ENCODE measurements around the gene TRMT13. TPM values are rescaled to one million over a fixed set of nuclear protein-coding genes. Genes with fewer than 3 reads are reported as not detected.

TRMT13 gene
- total and polyA plus RNA-seq, 2 of the 13 experiments (the other 11 are each of a cell fraction or from before 2014, with no cell fraction given): 10.0 to 12.4 TPM

DNA sequence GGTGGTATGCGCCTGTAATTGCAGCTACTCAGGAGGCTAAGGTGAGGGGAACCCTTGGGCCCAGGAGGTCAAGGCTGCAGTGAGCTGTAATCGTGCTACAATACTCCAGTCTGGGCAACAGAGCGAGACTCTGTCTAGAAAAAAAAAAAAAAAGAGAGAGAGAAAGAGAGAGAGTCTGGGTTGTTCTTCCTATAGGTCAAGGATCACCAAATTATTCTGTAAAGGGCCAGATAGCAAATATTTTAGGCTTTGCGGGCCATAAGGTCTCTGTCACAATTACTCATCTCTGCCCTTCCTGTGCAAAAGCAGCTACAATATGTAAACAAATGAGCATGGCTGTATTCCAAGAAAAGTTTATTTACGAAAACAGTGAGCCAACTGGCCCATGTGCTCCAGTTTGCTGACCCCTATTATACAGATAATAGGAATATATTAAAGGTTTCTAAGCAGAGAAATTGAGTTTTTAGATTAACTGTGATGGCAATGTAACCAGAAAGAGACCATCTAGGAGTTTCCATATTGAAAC lies 2.3 kb upstream of the TRMT13 start (continued):
- TF ChIP-seq NPAS2 (CRISPR knock-in tag; IDR thresholded peaks at IDR 0.05; ENCODE audit: borderline replicate concordance): no peak
- TF ChIP-seq GABPB1 (CRISPR knock-in tag; IDR thresholded peaks at IDR 0.05): peak; percentile 37; the same call in 1 of the 2 replicates
- no peak for TF ChIP-seq ARID2 (CRISPR knock-in tag; IDR thresholded peaks at IDR 0.05; ENCODE audit: borderline replicate concordance)
- TF ChIP-seq HHEX (CRISPR knock-in tag; IDR thresholded peaks at IDR 0.05): peak; percentile 79
- TF ChIP-seq DNMT3B (CRISPR knock-in tag; conservative IDR thresholded peaks at IDR 0.05): no peak
- TF ChIP-seq ZNF30 (CRISPR knock-in tag; IDR thresholded peaks at IDR 0.05): no peak
- no peak for TF ChIP-seq TCF7 (IDR thresholded peaks at IDR 0.05; ENCODE audit: low read depth)
- TF ChIP-seq, protein P1, sequence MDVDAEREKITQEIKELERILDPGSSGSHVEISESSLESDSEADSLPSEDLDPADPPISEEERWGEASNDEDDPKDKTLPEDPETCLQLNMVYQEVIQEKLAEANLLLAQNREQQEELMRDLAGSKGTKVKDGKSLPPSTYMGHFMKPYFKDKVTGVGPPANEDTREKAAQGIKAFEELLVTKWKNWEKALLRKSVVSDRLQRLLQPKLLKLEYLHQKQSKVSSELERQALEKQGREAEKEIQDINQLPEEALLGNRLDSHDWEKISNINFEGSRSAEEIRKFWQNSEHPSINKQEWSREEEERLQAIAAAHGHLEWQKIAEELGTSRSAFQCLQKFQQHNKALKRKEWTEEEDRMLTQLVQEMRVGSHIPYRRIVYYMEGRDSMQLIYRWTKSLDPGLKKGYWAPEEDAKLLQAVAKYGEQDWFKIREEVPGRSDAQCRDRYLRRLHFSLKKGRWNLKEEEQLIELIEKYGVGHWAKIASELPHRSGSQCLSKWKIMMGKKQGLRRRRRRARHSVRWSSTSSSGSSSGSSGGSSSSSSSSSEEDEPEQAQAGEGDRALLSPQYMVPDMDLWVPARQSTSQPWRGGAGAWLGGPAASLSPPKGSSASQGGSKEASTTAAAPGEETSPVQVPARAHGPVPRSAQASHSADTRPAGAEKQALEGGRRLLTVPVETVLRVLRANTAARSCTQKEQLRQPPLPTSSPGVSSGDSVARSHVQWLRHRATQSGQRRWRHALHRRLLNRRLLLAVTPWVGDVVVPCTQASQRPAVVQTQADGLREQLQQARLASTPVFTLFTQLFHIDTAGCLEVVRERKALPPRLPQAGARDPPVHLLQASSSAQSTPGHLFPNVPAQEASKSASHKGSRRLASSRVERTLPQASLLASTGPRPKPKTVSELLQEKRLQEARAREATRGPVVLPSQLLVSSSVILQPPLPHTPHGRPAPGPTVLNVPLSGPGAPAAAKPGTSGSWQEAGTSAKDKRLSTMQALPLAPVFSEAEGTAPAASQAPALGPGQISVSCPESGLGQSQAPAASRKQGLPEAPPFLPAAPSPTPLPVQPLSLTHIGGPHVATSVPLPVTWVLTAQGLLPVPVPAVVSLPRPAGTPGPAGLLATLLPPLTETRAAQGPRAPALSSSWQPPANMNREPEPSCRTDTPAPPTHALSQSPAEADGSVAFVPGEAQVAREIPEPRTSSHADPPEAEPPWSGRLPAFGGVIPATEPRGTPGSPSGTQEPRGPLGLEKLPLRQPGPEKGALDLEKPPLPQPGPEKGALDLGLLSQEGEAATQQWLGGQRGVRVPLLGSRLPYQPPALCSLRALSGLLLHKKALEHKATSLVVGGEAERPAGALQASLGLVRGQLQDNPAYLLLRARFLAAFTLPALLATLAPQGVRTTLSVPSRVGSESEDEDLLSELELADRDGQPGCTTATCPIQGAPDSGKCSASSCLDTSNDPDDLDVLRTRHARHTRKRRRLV (CRISPR knock-in tag; IDR thresholded peaks at IDR 0.05): no peak
- TF ChIP-seq MTA3 (CRISPR knock-in tag; IDR thresholded peaks at IDR 0.05): no peak
- TF ChIP-seq CCDC6 (CRISPR knock-in tag; IDR thresholded peaks at IDR 0.05): no peak
- TF ChIP-seq ZNF598 (CRISPR knock-in tag; IDR thresholded peaks at IDR 0.05; ENCODE audit: borderline replicate concordance): no peak
- TF ChIP-seq ZNF121 (CRISPR knock-in tag; IDR thresholded peaks at IDR 0.05): peak; percentile 87
- TF ChIP-seq, protein P2, sequence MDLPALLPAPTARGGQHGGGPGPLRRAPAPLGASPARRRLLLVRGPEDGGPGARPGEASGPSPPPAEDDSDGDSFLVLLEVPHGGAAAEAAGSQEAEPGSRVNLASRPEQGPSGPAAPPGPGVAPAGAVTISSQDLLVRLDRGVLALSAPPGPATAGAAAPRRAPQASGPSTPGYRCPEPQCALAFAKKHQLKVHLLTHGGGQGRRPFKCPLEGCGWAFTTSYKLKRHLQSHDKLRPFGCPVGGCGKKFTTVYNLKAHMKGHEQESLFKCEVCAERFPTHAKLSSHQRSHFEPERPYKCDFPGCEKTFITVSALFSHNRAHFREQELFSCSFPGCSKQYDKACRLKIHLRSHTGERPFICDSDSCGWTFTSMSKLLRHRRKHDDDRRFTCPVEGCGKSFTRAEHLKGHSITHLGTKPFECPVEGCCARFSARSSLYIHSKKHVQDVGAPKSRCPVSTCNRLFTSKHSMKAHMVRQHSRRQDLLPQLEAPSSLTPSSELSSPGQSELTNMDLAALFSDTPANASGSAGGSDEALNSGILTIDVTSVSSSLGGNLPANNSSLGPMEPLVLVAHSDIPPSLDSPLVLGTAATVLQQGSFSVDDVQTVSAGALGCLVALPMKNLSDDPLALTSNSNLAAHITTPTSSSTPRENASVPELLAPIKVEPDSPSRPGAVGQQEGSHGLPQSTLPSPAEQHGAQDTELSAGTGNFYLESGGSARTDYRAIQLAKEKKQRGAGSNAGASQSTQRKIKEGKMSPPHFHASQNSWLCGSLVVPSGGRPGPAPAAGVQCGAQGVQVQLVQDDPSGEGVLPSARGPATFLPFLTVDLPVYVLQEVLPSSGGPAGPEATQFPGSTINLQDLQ (CRISPR knock-in tag; IDR thresholded peaks at IDR 0.05): no peak
- TF ChIP-seq, protein P3, sequence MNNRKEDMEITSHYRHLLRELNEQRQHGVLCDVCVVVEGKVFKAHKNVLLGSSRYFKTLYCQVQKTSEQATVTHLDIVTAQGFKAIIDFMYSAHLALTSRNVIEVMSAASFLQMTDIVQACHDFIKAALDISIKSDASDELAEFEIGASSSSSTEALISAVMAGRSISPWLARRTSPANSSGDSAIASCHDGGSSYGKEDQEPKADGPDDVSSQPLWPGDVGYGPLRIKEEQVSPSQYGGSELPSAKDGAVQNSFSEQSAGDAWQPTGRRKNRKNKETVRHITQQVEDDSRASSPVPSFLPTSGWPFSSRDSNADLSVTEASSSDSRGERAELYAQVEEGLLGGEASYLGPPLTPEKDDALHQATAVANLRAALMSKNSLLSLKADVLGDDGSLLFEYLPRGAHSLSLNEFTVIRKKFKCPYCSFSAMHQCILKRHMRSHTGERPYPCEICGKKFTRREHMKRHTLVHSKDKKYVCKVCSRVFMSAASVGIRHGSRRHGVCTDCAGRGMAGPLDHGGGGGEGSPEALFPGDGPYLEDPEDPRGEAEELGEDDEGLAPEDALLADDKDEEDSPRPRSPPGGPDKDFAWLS (CRISPR knock-in tag; IDR thresholded peaks at IDR 0.05; ENCODE audit: borderline replicate concordance): no peak
- TF ChIP-seq, protein P4, sequence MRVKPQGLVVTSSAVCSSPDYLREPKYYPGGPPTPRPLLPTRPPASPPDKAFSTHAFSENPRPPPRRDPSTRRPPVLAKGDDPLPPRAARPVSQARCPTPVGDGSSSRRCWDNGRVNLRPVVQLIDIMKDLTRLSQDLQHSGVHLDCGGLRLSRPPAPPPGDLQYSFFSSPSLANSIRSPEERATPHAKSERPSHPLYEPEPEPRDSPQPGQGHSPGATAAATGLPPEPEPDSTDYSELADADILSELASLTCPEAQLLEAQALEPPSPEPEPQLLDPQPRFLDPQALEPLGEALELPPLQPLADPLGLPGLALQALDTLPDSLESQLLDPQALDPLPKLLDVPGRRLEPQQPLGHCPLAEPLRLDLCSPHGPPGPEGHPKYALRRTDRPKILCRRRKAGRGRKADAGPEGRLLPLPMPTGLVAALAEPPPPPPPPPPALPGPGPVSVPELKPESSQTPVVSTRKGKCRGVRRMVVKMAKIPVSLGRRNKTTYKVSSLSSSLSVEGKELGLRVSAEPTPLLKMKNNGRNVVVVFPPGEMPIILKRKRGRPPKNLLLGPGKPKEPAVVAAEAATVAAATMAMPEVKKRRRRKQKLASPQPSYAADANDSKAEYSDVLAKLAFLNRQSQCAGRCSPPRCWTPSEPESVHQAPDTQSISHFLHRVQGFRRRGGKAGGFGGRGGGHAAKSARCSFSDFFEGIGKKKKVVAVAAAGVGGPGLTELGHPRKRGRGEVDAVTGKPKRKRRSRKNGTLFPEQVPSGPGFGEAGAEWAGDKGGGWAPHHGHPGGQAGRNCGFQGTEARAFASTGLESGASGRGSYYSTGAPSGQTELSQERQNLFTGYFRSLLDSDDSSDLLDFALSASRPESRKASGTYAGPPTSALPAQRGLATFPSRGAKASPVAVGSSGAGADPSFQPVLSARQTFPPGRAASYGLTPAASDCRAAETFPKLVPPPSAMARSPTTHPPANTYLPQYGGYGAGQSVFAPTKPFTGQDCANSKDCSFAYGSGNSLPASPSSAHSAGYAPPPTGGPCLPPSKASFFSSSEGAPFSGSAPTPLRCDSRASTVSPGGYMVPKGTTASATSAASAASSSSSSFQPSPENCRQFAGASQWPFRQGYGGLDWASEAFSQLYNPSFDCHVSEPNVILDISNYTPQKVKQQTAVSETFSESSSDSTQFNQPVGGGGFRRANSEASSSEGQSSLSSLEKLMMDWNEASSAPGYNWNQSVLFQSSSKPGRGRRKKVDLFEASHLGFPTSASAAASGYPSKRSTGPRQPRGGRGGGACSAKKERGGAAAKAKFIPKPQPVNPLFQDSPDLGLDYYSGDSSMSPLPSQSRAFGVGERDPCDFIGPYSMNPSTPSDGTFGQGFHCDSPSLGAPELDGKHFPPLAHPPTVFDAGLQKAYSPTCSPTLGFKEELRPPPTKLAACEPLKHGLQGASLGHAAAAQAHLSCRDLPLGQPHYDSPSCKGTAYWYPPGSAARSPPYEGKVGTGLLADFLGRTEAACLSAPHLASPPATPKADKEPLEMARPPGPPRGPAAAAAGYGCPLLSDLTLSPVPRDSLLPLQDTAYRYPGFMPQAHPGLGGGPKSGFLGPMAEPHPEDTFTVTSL (CRISPR knock-in tag; IDR thresholded peaks at IDR 0.05; ENCODE audit: borderline replicate concordance): peak; percentile 60; the same call in 1 of the 2 replicates

Measured in HepG2 (cell line).